HepG2 (cell line): ENCODE data around the gene HPCAL1. TPM values are rescaled to one million over a fixed set of nuclear protein-coding genes. Genes with fewer than 3 reads are reported as not detected.

Experiments used
- CBX2 ChIP-seq, 2 experiments: fragments of 200-600 bp in 1 of 2; sonication (generic); formaldehyde crosslinking in 1 of 2; IDR thresholded peaks; 2 replicates each; pipeline versions ENCODE4 v1.7.0 to v1.8.1; 2018 to 2022; ENCODE audit warnings: low read depth in 2 of 2, low read length in 1 of 2, mild to moderate bottlenecking in 1 of 2, missing genetic modification reagents in 1 of 2
- MATR3 ChIP-seq: sonication (generic); formaldehyde crosslinking; IDR thresholded peaks from 2 replicates; pipeline ENCODE4 v1.4.0; 2020; ENCODE audit warnings: missing genetic modification reagents
- RNF2 ChIP-seq: fragments of 450-650 bp; conservative IDR thresholded peaks from 2 replicates; pipeline ENCODE4 v1.6.1; 2016; ENCODE audit warnings: low read depth
- STAG1 ChIP-seq: sonication (generic); formaldehyde crosslinking; IDR thresholded peaks from 2 replicates; pipeline ENCODE4 v1.4.0; 2020; ENCODE audit warnings: missing genetic modification reagents
- TCF12 ChIP-seq, 2 experiments: fragments of 450-650 bp in 1 of 2; sonication (generic) in 1 of 2; formaldehyde crosslinking in 1 of 2; IDR thresholded peaks; 2 replicates each; pipeline versions ENCODE4 v1.6.1 to v1.8.0; 2017 to 2022; ENCODE audit warnings: antibody characterized with exemption in 1 of 2, mild to moderate bottlenecking in 1 of 2, missing genetic modification reagents in 1 of 2, moderate library complexity in 1 of 2
- ZNF20 ChIP-seq: sonication (generic); formaldehyde crosslinking; IDR thresholded peaks from 2 replicates; pipeline ENCODE4 v1.4.0; 2020; ENCODE audit warnings: mild to moderate bottlenecking, moderate library complexity, missing genetic modification reagents
- ZNF263 ChIP-seq: sonication (generic); formaldehyde crosslinking; IDR thresholded peaks from 2 replicates; pipeline ENCODE4 v1.4.0; 2020; ENCODE audit warnings: missing genetic modification reagents
- ZNF674 ChIP-seq: sonication (generic); formaldehyde crosslinking; IDR thresholded peaks from 2 replicates; pipeline ENCODE4 v1.5.0; 2020; ENCODE audit warnings: low read depth, mild to moderate bottlenecking, missing genetic modification reagents
- polyA plus RNA-seq, 8 experiments: library from polyadenylated mRNA; depleted of rRNA in 3 of 8; stranded (reverse) in 7 of 8; unstranded in 1 of 8; fragments of >200 nt; fragmentation: Illumina TruSeq in 4 of 8; extraction: Trizol in 4 of 8; gene quantifications; 2 replicates each; pipeline versions ENCODE4 v1.2.1 to v1.2.3, GENCODE V29; 2011 to 2016; ENCODE audit warnings: low read depth in 4 of 8, missing spikeins in 1 of 8, mixed read lengths in 1 of 8; ENCODE audit not compliant: insufficient read depth in 1 of 8
- total RNA-seq, 5 experiments: library from RNA; depleted of rRNA; stranded (reverse); fragments of >200 nt; fragmentation: Illumina TruSeq; extraction: Trizol; gene quantifications; 2 replicates each; pipeline ENCODE4 v1.2.3, GENCODE V29; 2016; ENCODE audit warnings: low read depth in 1 of 5
- TF ChIP-seq, protein P1 (sequence below): sonication (generic); formaldehyde crosslinking; IDR thresholded peaks from 2 replicates; pipeline ENCODE4 v1.4.0; 2020; ENCODE audit warnings: missing genetic modification reagents, low read depth, mild to moderate bottlenecking, borderline replicate concordance
- TF ChIP-seq, protein P2 (sequence below), 2 experiments: fragments of 450-650 bp in 1 of 2; sonication (generic) in 1 of 2; formaldehyde crosslinking in 1 of 2; IDR thresholded peaks; 2 replicates each; pipeline versions ENCODE4 v1.6.1 to v1.8.0; 2016 to 2022; ENCODE audit warnings: antibody characterized with exemption in 1 of 2, mild to moderate bottlenecking in 1 of 2, missing genetic modification reagents in 1 of 2
- TF ChIP-seq, protein P3 (sequence below): sonication (generic); formaldehyde crosslinking; IDR thresholded peaks from 2 replicates; pipeline ENCODE4 v1.9.0; 2021; ENCODE audit warnings: missing genetic modification reagents, borderline replicate concordance
- TF ChIP-seq, protein P4 (sequence below): sonication (generic); formaldehyde crosslinking; conservative IDR thresholded peaks from 2 replicates; pipeline ENCODE4 v1.8.0; 2022; ENCODE audit warnings: mild to moderate bottlenecking, moderate library complexity, missing genetic modification reagents

HPCAL1 gene
- total and polyA plus RNA-seq, 2 of the 13 experiments (the other 11 are each of a cell fraction or from before 2014, with no cell fraction given), result 29.5 to 29.9 TPM

DNA sequence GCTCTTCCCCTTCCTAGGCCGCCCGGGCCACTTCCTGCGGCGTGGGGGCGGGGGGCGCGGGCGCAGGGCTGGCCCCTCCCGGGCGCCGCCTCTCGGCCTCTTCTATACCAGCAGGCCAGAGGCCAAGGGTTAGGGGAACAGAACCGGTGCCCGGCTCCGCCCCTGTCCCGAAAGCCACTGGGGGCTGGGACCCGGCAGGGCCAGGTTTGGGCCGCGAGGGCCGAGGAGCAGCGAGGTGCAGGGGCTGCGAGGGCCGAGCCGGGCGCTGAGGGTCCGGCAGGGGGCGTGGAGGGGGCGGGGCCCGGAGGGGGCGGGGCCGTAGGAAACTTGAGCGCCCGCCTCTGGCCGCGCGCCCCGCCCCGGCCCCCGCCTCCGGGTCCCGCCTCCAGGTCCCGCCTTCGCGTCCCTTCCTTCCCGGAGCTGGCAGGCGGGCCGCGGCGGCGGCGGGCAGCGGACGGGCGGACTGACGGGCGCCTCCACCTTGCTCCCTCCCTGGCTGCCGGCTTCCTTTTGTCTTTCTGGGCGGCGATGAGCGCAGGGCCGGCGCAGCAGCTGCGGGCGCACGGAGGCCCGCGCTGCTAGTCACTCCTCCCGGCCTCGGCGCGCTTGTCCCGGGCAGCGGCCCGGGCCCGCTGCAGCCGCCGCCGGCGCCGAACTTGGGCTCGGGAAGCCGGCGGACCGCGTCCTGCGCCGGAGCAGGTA is at the start of gene HPCAL1 (continued):
- peak; percentile 39 for TF ChIP-seq STAG1 (CRISPR knock-in tag)
- TF ChIP-seq, protein P1, sequence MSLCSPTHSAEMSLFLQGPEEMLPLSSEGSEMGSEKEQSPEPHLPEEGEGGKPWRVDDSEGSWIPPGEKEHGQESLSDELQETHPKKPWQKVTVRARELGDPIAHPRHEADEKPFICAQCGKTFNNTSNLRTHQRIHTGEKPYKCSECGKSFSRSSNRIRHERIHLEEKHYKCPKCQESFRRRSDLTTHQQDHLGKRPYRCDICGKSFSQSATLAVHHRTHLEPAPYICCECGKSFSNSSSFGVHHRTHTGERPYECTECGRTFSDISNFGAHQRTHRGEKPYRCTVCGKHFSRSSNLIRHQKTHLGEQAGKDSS (CRISPR knock-in tag), result peak; percentile 72
- peak; percentile 40; the same call in 1 of the 2 replicates for TF ChIP-seq ZNF263 (CRISPR knock-in tag)
- TF ChIP-seq, protein P2, sequence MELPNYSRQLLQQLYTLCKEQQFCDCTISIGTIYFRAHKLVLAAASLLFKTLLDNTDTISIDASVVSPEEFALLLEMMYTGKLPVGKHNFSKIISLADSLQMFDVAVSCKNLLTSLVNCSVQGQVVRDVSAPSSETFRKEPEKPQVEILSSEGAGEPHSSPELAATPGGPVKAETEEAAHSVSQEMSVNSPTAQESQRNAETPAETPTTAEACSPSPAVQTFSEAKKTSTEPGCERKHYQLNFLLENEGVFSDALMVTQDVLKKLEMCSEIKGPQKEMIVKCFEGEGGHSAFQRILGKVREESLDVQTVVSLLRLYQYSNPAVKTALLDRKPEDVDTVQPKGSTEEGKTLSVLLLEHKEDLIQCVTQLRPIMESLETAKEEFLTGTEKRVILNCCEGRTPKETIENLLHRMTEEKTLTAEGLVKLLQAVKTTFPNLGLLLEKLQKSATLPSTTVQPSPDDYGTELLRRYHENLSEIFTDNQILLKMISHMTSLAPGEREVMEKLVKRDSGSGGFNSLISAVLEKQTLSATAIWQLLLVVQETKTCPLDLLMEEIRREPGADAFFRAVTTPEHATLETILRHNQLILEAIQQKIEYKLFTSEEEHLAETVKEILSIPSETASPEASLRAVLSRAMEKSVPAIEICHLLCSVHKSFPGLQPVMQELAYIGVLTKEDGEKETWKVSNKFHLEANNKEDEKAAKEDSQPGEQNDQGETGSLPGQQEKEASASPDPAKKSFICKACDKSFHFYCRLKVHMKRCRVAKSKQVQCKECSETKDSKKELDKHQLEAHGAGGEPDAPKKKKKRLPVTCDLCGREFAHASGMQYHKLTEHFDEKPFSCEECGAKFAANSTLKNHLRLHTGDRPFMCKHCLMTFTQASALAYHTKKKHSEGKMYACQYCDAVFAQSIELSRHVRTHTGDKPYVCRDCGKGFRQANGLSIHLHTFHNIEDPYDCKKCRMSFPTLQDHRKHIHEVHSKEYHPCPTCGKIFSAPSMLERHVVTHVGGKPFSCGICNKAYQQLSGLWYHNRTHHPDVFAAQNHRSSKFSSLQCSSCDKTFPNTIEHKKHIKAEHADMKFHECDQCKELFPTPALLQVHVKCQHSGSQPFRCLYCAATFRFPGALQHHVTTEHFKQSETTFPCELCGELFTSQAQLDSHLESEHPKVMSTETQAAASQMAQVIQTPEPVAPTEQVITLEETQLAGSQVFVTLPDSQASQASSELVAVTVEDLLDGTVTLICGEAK (IDR thresholded peaks at IDR 0.05), result no peak
- TF ChIP-seq, protein P2 (CRISPR knock-in tag; IDR thresholded peaks at IDR 0.05), result peak; percentile 60; the same call in 1 of the 2 replicates
- TF ChIP-seq MATR3 (CRISPR knock-in tag), result no peak
- TF ChIP-seq, protein P3, sequence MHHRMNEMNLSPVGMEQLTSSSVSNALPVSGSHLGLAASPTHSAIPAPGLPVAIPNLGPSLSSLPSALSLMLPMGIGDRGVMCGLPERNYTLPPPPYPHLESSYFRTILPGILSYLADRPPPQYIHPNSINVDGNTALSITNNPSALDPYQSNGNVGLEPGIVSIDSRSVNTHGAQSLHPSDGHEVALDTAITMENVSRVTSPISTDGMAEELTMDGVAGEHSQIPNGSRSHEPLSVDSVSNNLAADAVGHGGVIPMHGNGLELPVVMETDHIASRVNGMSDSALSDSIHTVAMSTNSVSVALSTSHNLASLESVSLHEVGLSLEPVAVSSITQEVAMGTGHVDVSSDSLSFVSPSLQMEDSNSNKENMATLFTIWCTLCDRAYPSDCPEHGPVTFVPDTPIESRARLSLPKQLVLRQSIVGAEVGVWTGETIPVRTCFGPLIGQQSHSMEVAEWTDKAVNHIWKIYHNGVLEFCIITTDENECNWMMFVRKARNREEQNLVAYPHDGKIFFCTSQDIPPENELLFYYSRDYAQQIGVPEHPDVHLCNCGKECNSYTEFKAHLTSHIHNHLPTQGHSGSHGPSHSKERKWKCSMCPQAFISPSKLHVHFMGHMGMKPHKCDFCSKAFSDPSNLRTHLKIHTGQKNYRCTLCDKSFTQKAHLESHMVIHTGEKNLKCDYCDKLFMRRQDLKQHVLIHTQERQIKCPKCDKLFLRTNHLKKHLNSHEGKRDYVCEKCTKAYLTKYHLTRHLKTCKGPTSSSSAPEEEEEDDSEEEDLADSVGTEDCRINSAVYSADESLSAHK (CRISPR knock-in tag), result no peak
- TF ChIP-seq, protein P4, sequence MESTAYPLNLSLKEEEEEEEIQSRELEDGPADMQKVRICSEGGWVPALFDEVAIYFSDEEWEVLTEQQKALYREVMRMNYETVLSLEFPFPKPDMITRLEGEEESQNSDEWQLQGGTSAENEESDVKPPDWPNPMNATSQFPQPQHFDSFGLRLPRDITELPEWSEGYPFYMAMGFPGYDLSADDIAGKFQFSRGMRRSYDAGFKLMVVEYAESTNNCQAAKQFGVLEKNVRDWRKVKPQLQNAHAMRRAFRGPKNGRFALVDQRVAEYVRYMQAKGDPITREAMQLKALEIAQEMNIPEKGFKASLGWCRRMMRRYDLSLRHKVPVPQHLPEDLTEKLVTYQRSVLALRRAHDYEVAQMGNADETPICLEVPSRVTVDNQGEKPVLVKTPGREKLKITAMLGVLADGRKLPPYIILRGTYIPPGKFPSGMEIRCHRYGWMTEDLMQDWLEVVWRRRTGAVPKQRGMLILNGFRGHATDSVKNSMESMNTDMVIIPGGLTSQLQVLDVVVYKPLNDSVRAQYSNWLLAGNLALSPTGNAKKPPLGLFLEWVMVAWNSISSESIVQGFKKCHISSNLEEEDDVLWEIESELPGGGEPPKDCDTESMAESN (CRISPR knock-in tag), result peak; percentile 43; the same call in 1 of the 2 replicates
- TF ChIP-seq TCF12 (IDR thresholded peaks at IDR 0.05), result no peak
- 0 out of 2 replicates have a peak, but pooled peaks have one; percentile 20 for TF ChIP-seq TCF12 (CRISPR knock-in tag; IDR thresholded peaks at IDR 0.05)
- TF ChIP-seq CBX2 (IDR thresholded peaks at IDR 0.05; ENCODE audit: low read depth, low read length), result no peak
- TF ChIP-seq CBX2 (CRISPR knock-in tag; IDR thresholded peaks at IDR 0.05; ENCODE audit: low read depth), result no peak
- no peak for TF ChIP-seq ZNF20
- no peak; the same call in 1 of the 2 replicates for TF ChIP-seq ZNF674 (CRISPR knock-in tag)
- TF ChIP-seq RNF2, result 0 out of 2 replicates have a peak, but pooled peaks have one; percentile 30
